GM18526 (cell line): ENCODE results near the gene NFE2L2.

Experiments
- POLR2A ChIP-seq: IDR thresholded peaks from 3 replicates; pipeline ENCODE4 v1.6.1; 2011; ENCODE audit not compliant: insufficient read length; ENCODE audit errors: extremely low read depth

The NFE2L2 gene

DNA sequence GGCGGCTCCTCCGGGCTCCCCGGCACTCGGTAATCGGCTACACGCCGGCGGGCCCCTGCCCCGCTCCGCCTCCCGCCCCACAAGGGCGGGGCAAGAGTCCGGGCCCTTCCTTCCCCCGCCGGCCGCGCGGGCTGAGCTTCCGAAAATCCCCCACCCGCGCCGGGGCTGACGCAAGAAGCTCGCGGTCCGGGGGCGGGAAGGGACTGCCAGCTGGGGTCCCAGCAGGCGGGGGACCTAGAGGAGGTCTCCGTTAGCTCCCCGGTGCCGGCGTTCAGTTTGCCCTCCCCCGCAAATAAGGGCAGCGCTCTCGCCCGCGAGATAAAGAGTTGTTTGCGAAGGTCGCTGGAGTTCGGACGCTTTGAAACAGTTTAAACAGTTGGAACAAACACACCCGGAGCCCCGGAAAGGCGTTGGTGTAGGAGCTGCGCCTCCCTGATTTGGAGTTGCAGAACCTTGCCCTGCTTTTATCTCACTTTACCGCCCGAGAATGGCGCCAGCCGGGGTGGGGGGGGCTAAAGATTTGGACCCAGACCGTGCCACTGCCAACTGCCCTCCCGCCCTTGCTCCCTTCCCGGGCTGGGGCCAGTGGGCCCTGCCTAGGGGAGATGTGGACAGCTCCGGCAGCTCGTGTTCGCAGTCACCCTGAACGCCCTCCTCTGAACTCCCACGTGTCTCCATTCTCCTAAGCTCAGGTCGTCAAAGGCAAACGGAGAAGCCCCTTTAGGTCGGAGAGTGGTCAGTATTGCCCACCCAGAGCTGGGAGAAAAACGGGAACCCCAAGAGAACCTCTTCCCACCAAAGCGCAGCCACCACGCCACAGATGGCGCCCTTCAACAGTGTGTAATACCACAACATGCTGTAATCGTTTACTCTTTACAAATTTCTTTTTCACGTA lies at the start of gene NFE2L2:
TSS of gene NFE2L2 (minus strand) at position 35 of the 895 bp plus-strand sequence. CDS start 151 bp downstream, outside the sequence.
- TF ChIP-seq POLR2A: peak; percentile 85

DNA sequence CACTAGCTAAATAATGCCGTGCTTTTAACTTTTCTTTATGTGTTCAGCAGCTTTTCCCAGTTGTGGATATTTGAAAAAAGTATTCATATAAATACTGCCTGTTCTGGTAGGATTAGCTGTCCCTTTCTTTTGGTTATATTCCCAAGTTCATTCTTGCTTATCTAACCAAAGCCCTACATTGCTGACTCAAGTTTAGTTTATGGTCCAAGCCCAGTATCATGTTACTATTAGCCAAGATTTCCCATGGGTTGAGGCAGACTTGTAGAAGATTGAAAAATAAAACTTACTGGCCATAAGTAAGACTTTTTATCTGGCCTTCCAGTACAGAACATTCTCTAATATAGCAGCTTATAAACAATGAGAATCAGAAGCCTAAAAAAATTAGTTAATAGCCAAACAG lies 49.7 kb upstream of the NFE2L2 start:
- TF ChIP-seq POLR2A: no peak

DNA sequence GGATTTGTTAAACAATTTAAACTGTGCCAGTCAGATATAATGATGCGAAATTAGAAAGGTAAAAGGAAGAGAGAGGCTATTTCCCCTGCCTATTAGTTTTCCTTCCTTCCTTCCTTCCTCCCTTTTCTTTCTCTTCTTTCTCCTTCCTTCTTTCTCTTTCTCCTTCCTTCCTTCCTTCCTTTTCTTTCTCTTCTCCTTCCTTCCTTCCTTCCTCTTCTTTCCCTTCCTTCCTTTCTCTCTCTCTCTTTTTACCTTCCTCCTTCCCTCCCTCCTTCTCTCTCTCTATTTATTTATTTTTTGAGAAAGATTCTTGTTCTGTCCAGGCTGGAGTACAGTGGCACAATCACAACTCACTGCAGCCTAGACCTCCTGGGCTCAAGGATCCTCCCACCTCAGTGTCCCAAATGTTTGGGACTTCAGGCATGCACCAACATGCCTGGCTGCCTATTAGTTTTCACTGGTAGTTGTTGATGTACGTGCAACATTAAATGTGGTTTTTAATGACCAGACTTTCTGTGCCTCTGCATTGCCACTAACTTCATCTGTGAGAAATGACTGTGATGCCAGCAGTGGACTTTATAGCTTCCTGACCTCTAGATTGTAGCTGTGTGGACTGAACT lies 48.7 kb upstream of the NFE2L2 start:
- no peak for TF ChIP-seq POLR2A

DNA sequence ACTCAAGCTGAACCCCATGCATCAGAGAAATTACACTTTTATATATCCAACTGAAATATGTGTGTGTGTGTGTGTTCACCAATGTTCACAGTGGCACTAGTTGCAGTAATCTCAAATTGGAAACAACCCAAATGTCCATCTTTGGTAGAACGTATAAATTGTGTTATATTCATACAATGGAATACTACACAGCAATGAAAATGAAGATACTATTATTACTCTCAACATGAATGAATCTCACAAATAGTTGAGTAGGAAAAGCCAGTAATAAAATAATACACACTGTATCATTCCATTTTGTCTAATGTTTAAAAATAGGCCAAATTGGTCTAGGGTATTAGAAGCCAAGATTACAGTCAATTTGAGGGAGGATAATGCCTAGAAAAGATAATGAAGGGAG lies 48.0 kb upstream of the NFE2L2 start:
- TF ChIP-seq POLR2A: no peak

DNA sequence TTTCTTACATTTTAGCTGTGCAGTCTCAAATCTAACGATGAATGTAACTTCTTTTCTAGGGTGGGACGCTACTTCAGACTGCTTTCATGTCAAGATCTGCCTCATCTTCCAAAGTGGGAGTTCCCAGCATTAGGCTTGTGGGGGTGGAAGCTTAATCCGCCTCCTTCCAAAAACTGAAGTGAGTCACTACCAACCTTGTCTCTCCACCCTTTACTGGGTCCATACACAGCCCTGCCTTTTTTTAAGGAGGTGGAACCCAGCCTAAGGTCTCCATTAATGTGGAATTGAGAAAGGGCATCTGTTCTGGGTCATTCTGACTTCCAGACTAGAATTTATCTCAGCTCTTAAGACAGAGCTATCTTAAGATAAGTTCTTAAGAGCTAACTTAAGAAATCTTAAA lies 42.0 kb upstream of the NFE2L2 start:
- TF ChIP-seq POLR2A: no peak

DNA sequence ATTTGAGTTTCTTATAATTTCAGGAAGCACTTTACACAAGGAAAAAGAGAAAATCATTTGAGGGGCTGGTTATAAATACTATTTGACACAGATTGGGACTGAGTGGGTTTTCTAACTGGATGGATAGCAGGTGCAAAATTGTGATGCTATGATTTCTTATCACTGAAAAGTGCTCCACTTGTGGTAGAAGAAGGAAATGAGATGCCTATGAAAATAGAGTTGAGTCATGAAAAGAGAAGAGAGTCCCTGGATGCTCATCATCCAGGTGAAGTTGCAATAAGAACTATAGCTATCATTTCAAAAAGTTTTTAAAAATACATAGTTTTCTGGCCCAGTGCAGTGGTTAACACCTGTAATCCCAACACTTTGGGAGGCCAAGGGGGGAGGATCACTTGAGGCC lies 39.4 kb upstream of the NFE2L2 start:
- TF ChIP-seq POLR2A: no peak

DNA sequence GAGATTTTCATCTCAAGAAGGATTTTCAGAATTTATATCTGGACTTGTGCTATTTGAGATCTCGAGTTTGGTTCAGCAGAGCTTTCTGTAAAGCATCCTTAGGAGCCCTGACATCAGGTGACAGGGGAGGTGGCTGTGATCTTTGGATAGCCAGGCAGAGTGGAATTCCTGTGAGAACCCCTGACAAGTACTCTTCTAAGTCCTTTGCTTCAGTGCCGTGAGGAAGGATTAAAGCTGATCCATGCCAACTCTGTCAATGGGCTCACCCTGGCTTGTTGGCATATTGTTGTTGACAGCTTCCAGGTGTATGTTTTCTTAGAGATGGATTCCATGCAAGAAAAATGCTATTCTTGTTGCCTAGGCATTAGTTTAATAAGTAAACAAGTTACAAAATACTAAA lies 38.0 kb upstream of the NFE2L2 start:
- TF ChIP-seq POLR2A: no peak

DNA sequence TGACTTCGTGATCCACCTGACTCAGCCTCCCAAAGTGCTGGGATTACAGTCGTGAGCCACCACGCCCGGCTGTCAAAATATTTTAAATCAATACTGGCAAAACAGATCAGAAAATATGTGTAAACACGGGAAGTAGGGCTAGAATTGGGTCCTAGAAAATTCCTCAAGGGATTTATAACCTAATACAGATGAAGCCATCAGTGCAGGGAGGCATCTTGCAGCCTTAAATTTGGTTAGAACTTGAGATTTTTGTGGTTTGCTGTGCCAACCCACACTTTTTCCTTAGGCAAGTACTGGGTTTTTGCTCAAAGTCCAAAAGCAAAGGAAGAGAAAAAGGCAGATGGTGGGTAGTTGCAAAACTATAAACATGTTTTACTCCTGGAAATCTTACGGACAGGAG lies 33.7 kb upstream of the NFE2L2 start:
- TF ChIP-seq POLR2A: no peak

DNA sequence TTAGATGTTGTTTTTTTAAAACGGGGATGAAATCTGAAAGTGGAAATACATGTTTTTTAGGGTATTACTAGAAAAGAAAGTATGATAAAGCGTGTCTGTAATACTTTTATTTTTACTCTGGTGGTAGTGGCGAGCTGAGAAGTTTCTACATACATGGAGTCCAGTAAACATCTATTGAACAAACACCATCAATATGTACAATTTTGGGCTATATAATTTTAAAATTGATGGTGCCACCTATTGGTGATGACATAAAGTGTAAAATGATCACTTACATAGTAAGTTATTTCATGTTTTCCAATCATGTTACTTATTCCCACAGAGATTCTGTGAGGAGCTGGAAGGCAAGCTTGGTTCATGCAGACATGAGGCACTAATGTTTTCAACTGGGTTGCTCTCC lies 31.5 kb upstream of the NFE2L2 start:
- TF ChIP-seq POLR2A: no peak

DNA sequence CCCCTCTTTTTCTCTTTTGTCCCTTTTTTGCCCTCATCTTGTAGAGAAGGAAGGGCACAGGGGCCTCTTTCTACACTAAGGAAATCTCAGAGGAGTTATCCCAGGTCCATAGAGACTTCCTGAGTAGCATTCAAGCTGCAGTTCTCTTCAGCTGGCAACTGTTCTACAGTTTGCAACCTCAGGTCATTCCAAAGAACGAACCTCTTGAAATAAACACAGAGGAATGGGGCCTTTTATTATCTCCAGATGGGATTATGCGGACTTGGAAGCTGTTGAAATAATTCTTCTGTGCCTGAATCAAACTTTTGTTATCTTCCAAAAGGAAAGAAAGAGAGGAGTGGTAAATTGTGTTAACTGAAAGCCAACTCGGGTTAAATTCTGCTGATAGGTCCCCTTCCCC lies 31.0 kb upstream of the NFE2L2 start:
- no peak for TF ChIP-seq POLR2A

DNA sequence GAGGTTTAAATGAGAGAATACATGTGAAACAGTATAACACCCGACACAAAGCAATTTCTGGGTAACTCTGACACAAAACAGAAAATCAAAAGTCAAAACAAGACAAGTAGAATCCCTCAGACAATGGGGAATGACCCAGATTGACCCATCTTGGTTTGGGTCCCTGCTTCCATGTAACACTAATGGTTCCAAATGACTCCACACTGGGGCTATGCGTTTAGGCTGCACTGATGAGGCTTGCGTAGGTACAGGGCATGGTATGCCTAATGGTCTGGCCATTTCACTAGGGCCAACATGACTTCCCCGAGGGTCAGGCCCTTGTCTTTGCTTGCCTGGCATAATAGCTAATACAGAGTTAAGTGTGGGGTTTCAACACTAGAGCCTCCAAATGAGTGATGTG lies 27.2 kb upstream of the NFE2L2 start:
- no peak for TF ChIP-seq POLR2A

DNA sequence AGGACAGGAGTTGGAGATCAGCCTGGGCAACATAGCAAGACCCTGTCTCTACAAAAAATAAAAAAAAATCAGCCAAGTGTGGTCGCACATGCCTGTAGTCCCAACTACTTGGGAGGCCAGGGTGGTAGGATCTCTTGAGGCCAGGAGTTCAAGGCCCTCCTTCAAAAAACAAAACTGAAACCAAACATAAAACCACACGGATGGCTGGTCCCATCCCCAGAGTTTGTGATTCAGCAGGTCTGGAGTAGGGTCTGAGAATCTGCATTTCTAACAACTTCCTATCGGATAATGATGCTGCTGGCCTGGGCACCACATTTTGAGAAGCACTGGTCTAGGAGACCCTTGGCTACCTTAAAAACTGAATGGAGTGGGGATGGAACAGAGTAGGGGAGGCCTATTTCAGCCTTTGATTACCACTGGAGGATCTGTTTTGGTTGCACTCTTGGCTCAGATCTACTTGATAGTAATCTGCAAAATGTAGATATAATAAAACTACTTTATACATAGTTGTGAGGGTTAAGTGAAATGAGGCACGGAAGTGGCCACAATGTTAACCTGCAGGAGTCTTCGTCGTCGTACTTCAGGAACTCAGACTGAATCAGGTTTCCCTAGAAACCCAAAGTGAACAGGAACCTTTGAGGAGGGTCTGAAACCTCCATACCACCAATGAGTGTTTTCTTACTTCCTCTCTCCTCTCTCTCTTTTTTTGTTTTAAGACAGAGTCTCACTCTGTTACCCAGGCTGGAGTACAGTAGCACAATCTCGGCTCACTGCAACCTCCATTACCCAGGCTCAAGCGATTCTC lies 25.5 kb upstream of the NFE2L2 start:
- no peak for TF ChIP-seq POLR2A

DNA sequence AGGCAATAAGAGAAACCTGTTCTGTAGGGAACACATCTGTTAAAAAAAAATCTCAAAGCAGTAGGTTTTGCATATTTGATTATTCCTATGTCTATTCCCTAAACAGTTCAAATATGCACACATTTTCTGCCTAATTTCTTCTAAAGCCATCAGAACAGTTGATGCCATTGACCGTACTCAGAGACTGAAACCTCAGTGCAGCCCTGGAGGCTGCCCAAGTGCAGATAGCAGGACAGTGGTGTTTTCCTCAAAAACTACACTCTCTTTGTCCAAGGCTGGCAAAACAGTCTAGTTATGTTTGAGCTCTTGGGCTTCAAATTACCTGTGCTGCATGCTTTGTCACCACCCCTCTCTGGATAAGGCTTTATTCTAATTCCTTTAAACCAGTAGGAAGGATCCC lies 23.3 kb upstream of the NFE2L2 start:
- TF ChIP-seq POLR2A: no peak

DNA sequence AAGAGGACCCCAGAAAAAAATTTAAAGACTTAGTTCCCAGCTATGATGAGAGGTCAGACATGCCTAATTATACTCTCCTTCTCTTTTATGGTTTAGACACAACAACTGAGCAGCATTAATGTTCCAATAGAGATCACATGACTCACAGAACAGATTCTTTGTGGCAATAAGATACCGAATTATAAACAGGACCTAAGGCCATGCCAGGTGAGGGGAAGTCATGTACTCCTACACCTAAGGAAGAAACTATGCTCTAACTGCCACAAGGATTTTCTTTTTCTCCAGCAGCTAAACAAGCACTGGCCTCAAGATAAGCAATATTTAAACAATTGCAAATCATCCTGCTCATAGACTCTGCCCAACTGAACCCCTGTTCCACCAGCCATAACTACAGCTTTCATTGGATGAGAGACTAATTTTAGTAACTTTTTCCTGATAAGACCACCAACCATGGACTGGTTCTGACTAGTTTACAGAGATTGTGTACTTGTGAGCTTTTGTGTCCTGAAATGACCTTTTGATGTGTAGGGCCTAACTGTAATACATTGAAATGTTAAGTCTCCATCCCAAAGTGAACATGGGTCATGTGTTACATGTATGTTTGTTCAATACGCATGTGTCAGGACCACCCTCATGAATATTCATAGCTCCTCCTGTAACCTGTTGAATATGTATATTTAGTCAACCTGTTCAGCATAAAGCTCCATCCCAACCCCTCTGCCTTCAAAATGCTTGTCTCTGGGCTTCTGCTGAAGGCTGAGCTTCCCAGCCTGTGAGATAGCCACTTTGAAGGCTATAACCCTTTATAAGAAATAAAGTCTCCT lies 21.6 kb upstream of the NFE2L2 start:
- TF ChIP-seq POLR2A: no peak

DNA sequence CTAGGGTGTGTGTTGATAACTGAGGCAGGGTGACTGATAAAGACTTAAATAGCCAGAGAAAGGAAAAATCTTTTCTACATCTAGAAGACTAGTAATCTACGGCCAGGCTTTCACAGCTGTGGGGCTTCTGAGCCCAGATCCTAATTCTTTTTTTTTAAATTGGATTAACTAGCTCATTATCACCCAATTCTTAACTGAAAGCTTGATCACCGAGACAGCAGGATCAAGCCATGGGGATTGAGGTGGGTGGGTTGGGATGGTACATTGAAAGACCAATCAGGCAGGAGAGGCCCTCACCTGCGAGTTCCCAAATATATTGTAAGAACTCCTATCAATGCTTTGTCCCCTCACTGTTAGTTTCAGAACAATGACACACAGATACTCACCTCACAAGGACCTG lies 20.0 kb upstream of the NFE2L2 start:
- TF ChIP-seq POLR2A: no peak

DNA sequence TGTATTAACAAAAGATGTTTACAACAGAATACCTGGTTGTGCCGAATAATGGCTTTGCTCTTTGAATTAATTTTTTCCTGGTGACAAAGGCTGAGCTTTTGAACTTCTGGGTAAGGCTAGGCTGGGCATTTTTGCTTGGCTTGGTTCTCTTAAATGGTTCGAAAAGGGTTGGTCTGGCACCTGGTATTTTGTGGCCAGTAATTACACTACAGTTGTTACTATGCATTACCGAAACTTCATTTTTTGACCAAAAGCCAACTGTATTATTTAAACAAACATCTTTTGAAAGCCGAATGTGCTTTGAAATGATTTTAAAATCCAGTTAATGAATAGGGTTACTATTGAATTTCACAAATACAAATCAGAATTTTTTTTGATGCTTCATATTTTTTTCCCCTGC lies 19.4 kb upstream of the NFE2L2 start:
- TF ChIP-seq POLR2A: no peak
